Testis (tissue), 2 donors: ENCODE measurements around the gene STAM.

Experiments used
- POLR2A ChIP-seq: fragments of 450-650 bp; IDR thresholded peaks from one replicate; pipeline ENCODE4 v1.6.1; 2017; ENCODE audit warnings: antibody characterized with exemption, mild to moderate bottlenecking, moderate library complexity
- TF ChIP-seq, protein P1 (sequence below), 3 experiments: fragments of 450-650 bp in 2 of 3; fragments of 200-600 bp in 1 of 3; sonication (generic) in 1 of 3; IDR thresholded peaks; one replicate each; pipeline ENCODE4 v1.5.1; 2016 to 2019; ENCODE audit warnings: antibody characterized with exemption in 3 of 3, mild to moderate bottlenecking in 2 of 3, moderate library complexity in 1 of 3

DNA sequence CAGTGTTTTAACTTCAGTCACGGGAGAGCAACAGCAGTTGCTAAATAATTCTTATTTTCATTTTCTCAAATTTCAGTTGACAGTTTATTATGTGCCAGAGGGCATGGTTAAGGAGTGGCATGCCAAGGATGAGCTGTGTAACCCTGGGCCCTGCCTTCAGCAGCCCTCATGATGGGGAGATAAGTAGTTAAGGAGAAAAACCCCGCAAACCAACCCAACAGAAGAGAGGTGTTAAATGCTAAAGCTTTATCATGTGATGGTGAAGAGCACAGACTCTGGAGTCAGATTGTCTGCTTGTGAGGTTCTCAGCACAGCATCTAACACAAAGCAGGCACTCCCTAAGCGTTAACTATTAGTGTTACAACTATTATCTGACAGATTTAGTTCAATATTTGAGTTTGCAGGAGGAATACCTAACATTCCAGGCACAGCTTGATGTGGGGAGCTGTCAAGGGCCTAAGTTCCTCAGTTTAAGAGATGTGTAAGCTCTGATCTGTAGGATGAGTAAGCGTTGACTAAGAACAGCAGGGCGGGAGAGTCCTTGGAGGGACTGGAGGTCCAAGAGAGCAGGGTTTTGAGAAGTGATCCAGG is 29.6 kb downstream of the STAM start:
- TF ChIP-seq POLR2A, result no peak
- TF ChIP-seq, protein P1, sequence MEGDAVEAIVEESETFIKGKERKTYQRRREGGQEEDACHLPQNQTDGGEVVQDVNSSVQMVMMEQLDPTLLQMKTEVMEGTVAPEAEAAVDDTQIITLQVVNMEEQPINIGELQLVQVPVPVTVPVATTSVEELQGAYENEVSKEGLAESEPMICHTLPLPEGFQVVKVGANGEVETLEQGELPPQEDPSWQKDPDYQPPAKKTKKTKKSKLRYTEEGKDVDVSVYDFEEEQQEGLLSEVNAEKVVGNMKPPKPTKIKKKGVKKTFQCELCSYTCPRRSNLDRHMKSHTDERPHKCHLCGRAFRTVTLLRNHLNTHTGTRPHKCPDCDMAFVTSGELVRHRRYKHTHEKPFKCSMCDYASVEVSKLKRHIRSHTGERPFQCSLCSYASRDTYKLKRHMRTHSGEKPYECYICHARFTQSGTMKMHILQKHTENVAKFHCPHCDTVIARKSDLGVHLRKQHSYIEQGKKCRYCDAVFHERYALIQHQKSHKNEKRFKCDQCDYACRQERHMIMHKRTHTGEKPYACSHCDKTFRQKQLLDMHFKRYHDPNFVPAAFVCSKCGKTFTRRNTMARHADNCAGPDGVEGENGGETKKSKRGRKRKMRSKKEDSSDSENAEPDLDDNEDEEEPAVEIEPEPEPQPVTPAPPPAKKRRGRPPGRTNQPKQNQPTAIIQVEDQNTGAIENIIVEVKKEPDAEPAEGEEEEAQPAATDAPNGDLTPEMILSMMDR (IDR thresholded peaks at IDR 0.05), result no peak
